Duodenal mucosa (tissue), 2 donors: ENCODE data around the gene MEIG1.
"Not testable (repeated sequence)": the region's sequence is repeated elsewhere in the genome, so short reads cannot be mapped to it uniquely, and the experiment has no call there.

ENCODE experiments used
- H3K27ac ChIP-seq: one replicate; pipeline ENCODE4 v1.7.0; 2013; ENCODE audit warnings: low read depth, low read length
- H3K27me3 ChIP-seq, 2 donors: one replicate each; pipeline ENCODE4 v1.7.0; 2013; ENCODE audit warnings: low read length in 2 of 2, control low read depth in 1 of 2; ENCODE audit not compliant: insufficient read depth in 2 of 2, control insufficient read depth in 1 of 2
- H3K36me3 ChIP-seq, 2 donors: one replicate each; pipeline ENCODE4 v1.7.0; 2013; ENCODE audit warnings: low read length in 2 of 2, control low read depth in 1 of 2; ENCODE audit not compliant: insufficient read depth in 2 of 2, control insufficient read depth in 1 of 2
- H3K4me1 ChIP-seq, 2 donors: one replicate each; pipeline ENCODE4 v1.7.0; 2013; ENCODE audit warnings: low read length in 2 of 2, control low read depth in 1 of 2; ENCODE audit not compliant: insufficient read depth in 2 of 2, control insufficient read depth in 1 of 2
- H3K4me3 ChIP-seq, 2 donors: one replicate each; pipeline ENCODE4 v1.7.0; 2013; ENCODE audit warnings: low read length in 2 of 2, low read depth in 1 of 2
- H3K9ac ChIP-seq, 2 donors: one replicate each; pipeline ENCODE4 v1.7.0; 2013; ENCODE audit warnings: low read length in 2 of 2, low read depth in 1 of 2
- H3K9me3 ChIP-seq, 2 donors: one replicate each; pipeline ENCODE4 v1.7.0; 2013; ENCODE audit warnings: low read length in 2 of 2, control low read depth in 1 of 2; ENCODE audit not compliant: control insufficient read depth in 1 of 2

Gene MEIG1

GRCh38 chr10:14930610-14931009 lies 28.6 kb upstream of the MEIG1 start:
- H3K27ac ChIP-seq, result no peak overlapping the region
- no peak overlapping the region for H3K9ac ChIP-seq
- H3K9me3 ChIP-seq, result no peaks in the 10 kb centered on the region
- H3K4me1 ChIP-seq, result no peaks in the 10 kb centered on the region
- no peaks in the 10 kb centered on the region for H3K27me3 ChIP-seq
- peaks cover 13 to 80% of the 10 kb centered on the region in 2 donors for H3K36me3 ChIP-seq
- no peak overlapping the region for H3K4me3 ChIP-seq

GRCh38 chr10:14936584-14936983 lies 22.6 kb upstream of the MEIG1 start:
- Histone ChIP-seq H3K9ac (no peak overlapping the region), H3K4me1 (no peaks in the 10 kb centered on the region), H3K9me3 (no peaks in the 10 kb centered on the region), H3K27me3 (no peaks in the 10 kb centered on the region), H3K27ac (no peak overlapping the region), H3K36me3 (peaks cover 0 to 44% of the 10 kb centered on the region in 2 donors), H3K4me3 (no peak overlapping the region)

DNA sequence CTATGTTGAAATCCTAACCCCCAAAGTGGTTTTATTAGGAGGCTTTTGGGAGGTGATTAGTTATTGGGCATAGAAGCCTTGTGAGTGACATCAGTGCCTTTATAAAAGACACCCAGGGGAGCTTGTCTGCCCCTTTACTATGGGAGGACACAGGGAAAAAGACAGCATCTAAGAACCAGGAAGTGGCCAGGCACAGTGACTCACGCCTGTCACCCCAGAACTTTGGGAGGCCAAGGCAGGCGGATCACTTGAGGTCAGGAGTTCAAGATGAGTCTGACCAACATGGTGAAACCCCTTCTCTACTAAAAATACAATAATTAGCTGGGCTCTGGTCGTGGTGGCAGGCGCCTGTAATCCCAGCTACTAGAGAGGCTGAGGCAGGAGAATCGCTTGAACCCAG lies 20.2 kb upstream of the MEIG1 start:
- H3K4me1 ChIP-seq, H3K9me3 ChIP-seq, H3K4me3 ChIP-seq, H3K9ac ChIP-seq, H3K27ac ChIP-seq, H3K27me3 ChIP-seq: not testable (repeated sequence)
- H3K36me3 ChIP-seq, result peaks cover 0 to 30% of the 10 kb centered on the region in 2 donors

DNA sequence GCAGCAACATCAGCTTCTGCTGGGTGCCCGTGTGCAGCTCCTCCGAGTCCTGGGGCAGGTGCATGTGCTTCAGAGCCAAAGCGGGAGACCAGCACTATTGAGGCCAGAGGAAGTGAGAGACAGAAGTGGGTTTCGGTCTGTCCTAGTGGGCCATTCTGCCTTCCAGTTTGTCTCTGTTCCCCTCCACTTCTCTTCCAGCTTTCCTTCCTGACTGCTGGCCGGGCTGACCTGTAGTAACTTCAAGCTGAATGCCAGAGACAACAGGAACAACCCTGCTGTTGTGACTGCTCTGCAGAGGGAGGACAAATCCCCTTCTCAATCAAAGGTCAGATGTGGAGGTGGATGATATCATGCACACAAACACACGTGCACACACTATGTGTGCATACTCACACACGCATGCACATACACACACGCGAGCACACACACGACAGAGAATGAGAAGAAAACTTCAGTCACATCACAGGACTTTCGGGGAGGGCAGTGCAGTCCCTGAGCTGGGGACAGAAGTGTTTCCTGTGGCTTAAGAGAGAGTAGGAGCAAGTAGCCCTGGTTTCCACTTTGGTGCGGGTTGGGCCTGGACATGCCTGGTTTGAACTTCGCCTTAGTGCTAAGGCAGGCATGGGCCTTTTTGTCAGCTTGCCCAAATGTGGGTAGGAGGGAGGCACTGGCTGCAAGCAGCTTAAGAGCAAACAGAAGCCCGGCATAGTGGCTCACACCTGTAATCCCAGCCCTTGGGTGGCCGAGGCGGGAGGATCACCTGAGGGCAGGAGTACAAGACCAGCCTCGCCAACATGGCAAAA lies 16.8 kb upstream of the MEIG1 start:
- not testable (repeated sequence) for H3K4me1 ChIP-seq, H3K27me3 ChIP-seq, H3K27ac ChIP-seq, H3K4me3 ChIP-seq, H3K9ac ChIP-seq, H3K9me3 ChIP-seq
- peaks cover 11 to 37% of the 10 kb centered on the region in 2 donors for H3K36me3 ChIP-seq

DNA sequence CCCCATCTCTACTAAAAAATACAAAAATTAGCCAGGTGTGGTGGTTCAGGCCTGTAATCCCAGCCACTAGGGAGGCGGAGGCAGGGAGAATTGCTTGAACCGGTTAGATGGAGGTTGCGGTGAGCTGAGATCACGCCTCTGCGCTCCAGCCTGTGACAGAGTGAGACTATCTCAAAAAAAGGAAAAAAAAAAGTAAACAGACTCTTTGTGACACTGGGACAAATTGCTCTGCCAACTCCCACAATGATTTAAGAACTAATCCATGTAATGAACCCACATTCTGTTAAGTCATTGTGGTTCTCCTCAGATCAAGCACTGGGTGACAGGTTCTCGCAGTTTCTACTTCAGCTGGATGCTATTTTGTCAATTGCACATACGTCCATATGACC lies 16.2 kb upstream of the MEIG1 start:
- H3K27me3 ChIP-seq, result not testable (repeated sequence)
- H3K36me3 ChIP-seq, result peaks cover 14 to 43% of the 10 kb centered on the region in 2 donors

DNA sequence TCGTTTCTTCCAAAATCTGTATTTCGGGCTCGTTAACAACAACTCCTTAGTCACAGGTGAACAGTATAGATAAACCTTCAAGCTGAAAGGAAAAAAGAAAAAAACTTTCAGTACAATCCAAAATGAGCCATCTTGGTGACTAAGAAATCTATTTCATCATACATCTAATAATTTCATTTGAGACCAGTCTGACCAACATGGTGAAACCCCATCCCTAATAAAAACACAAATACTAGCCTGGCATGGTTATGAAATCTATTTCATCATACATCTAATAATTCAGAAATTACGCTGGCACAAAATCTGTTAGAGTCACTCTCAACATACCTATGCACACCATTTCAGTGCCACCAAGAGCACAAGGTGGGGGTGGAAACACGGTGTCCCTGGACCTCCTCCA lies 14.1 kb upstream of the MEIG1 start:
- no peak overlapping the region for H3K9ac ChIP-seq
- no peaks in the 10 kb centered on the region for H3K9me3 ChIP-seq
- peaks cover 19 to 49% of the 10 kb centered on the region in 2 donors for H3K36me3 ChIP-seq
- H3K4me3 ChIP-seq, result no peak overlapping the region
- no peaks in the 10 kb centered on the region for H3K27me3 ChIP-seq
- no peaks in the 10 kb centered on the region for H3K4me1 ChIP-seq
- H3K27ac ChIP-seq, result no peak overlapping the region

More for the DNA sequence above, 16.2 kb upstream of the MEIG1 start:
- H3K9me3 ChIP-seq, H3K4me3 ChIP-seq, H3K9ac ChIP-seq, H3K4me1 ChIP-seq, H3K27ac ChIP-seq: not testable (repeated sequence)

GRCh38 chr10:14947268-14947667 lies 11.9 kb upstream of the MEIG1 start:
- Histone ChIP-seq H3K27ac (no peak overlapping the region), H3K4me3 (no peak overlapping the region), H3K9me3 (no peaks in the 10 kb centered on the region), H3K9ac (no peak overlapping the region), H3K36me3 (peaks cover 19 to 49% of the 10 kb centered on the region in 2 donors), H3K4me1 (peaks cover 4 to 6% of the 10 kb centered on the region in 2 donors), H3K27me3 (no peaks in the 10 kb centered on the region)

DNA sequence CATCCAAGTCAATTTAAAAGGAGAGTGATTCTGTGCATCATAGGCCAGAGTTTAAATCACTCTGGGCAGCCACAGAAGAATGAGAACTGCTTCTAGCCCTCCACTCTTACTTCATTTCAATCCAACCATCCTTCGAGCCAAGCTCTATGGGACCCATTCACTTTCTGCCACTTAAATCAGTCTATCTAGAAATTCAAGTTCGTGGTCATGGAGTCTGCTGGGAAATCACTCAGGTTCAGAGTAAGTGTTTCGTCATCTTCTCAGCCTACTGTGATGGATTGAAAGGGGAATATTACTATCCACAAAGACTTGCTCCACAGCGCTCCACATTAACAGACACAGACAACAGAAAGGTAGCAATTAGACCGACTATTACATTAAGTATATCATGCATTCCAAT lies 9.9 kb upstream of the MEIG1 start:
- no peaks in the 10 kb centered on the region for H3K27me3 ChIP-seq
- no peak overlapping the region for H3K9ac ChIP-seq
- H3K27ac ChIP-seq, result no peak overlapping the region
- H3K4me1 ChIP-seq, result peaks cover 12 to 14% of the 10 kb centered on the region in 2 donors
- H3K4me3 ChIP-seq, result no peak overlapping the region
- H3K36me3 ChIP-seq, result peaks cover 19 to 41% of the 10 kb centered on the region in 2 donors
- H3K9me3 ChIP-seq, result no peaks in the 10 kb centered on the region

DNA sequence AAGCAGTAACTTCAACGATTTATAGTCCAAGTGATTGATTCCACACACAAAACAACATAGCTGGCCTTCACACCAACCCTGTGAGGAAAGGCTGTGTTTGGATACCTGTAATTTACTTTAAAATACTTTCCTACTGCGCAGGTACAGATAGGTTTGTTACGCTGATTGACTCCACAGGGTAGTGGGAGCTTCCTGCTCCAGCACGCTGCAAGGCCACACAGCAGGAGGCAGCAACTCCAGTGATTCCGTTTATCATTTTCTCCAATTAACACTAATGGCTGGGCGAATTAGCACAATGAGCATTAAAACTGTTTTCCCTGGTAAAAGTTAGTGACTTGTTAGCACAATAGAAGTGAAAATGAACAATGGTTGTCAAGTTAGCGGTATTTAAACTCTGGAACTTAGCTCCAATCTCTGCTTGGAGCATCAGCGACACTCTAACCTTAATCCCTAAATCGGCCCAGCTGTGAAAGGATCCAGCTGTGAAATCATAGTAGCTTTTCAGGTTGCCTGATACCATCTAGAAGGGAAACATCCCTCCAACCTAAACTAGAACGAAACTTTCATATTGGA lies 6.3 kb upstream of the MEIG1 start:
- Histone ChIP-seq H3K36me3 (peaks cover 5 to 11% of the 10 kb centered on the region in 2 donors), H3K9me3 (no peaks in the 10 kb centered on the region), H3K4me3 (peak overlapping the region; percentile 73 to 82), H3K9ac (peak overlapping the region; percentile 61 to 74), H3K27ac (peak overlapping the region; percentile 79), H3K27me3 (no peaks in the 10 kb centered on the region), H3K4me1 (peaks cover 12 to 20% of the 10 kb centered on the region in 2 donors)

GRCh38 chr10:14953424-14954000 lies 5.7 kb upstream of the MEIG1 start:
- Histone ChIP-seq H3K4me1 (peaks cover 12 to 20% of the 10 kb centered on the region in 2 donors), H3K36me3 (peaks cover 5% of the 10 kb centered on the region in 2 donors), H3K27ac (peak overlapping the region; percentile 79), H3K27me3 (no peaks in the 10 kb centered on the region), H3K4me3 (peak overlapping the region; percentile 73 to 82), H3K9ac (peak overlapping the region; percentile 61 to 74), H3K9me3 (no peaks in the 10 kb centered on the region)
